Measurements from ENCODE around the gene BAK1. TPM values are rescaled to one million over a fixed set of nuclear protein-coding genes. Genes with fewer than 3 reads are reported as not detected.
"Not testable (repeated sequence)": the region's sequence is repeated elsewhere in the genome, so short reads cannot be mapped to it uniquely, and the experiment has no call there.

The BAK1 gene
- total RNA-seq, 1 experiment from 2014 or later, result 40.0 TPM

DNA sequence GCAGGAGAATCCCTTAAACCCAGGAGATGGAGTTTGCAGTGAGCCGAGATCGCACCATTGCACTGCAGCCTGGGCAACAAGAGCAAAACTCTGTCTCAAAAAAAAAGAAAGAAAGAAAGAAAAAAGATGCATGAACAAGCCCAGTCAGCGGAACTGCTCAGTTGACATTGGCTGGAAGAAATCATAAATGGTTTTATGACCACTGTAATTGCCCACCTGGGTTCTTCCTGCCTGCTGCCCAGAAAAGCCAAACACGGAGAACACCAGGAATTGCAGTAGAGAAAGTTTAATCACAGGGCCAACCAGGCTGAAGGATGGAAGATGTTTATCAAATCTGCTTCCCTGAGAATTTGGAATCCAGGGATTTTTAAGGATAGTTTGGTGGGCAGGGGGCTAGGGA is 22.7 kb downstream of the BAK1 start:
- no peak overlapping the region for H2AK5ac ChIP-seq (ENCODE audit: insufficient read length, low read length)
- H3K79me1 ChIP-seq (ENCODE audit: insufficient read depth, low read depth, low read length, poor library complexity, severe bottlenecking), result no peaks in the 10 kb centered on the region
- Mint-ChIP-seq H3K27ac (no peak overlapping the region), H3K9me3 (peaks cover 10 to 12% of the 10 kb centered on the region in 2 experiments; a peak in 4 of 5 replicates), H3K36me3 (ENCODE audit: insufficient read depth in 1 of 3, low read depth in 3 of 3) (peaks cover 0 to 4% (median 0%) of the 10 kb centered on the region in 3 experiments; a peak in 2 of 7 replicates), H3K4me1 (no peaks in the 10 kb centered on the region), H3K4me3 (no peak overlapping the region), H3K27me3 (ENCODE audit: low read depth) (peaks cover 3% of the 10 kb centered on the region; the same call in 1 of the 2 replicates)
- no peaks in the 10 kb centered on the region for H3K23me2 ChIP-seq (ENCODE audit: insufficient read length, low read depth, low read length, poor library complexity, severe bottlenecking)
- H2BK12ac ChIP-seq (ENCODE audit: insufficient read length, low read depth, low read length), result no peak overlapping the region
- no peak overlapping the region for H4K91ac ChIP-seq (ENCODE audit: insufficient read length, low read depth, low read length)
- no peak overlapping the region for H3K4me2 ChIP-seq (ENCODE audit: insufficient read depth, insufficient read length, low read length)
- H3K18ac ChIP-seq (ENCODE audit: insufficient read length, low read depth, low read length), result no peak overlapping the region
- H3K27ac ChIP-seq (ENCODE audit: insufficient read length, low read depth, low read length), result no peak overlapping the region
- no peak overlapping the region for H3K23ac ChIP-seq (ENCODE audit: insufficient read length, low read depth, low read length)
- no peak overlapping the region for H3T11ph ChIP-seq (ENCODE audit: low read length)
- H2BK15ac ChIP-seq (ENCODE audit: low read depth, low read length), result no peak overlapping the region
- no peak overlapping the region for H3K56ac ChIP-seq (ENCODE audit: insufficient read length, low read depth, low read length)
- no peak for DNase-seq
- H3K9ac ChIP-seq (ENCODE audit: extremely low read depth, insufficient read length, low read length), result no peak overlapping the region
- H4K5ac ChIP-seq (ENCODE audit: insufficient read length, low read depth, low read length), result no peak overlapping the region
- no peaks in the 10 kb centered on the region for H3K27me3 ChIP-seq (ENCODE audit: insufficient read depth, low read length)
- TF ChIP-seq CTCF (conservative IDR thresholded peaks at IDR 0.05), result no peak
- H4K8ac ChIP-seq (replicated peaks; ENCODE audit: insufficient read length, low read depth, low read length), result no peak overlapping the region
- H3K9me3 ChIP-seq (ENCODE audit: control insufficient read depth, low read depth, low read length), result no peaks in the 10 kb centered on the region
- H4K20me1 ChIP-seq (ENCODE audit: control insufficient read depth, insufficient read depth, insufficient read length), result no peaks in the 10 kb centered on the region
- H2BK120ac ChIP-seq (ENCODE audit: low read depth, low read length, poor library complexity, severe bottlenecking), result no peak overlapping the region
- H3K4me1 ChIP-seq (ENCODE audit: insufficient read depth, low read length), result no peaks in the 10 kb centered on the region
- H3K4ac ChIP-seq (ENCODE audit: low read depth, low read length), result no peak overlapping the region
- H2BK20ac ChIP-seq (ENCODE audit: low read depth, low read length, poor library complexity, severe bottlenecking), result no peak overlapping the region
- H2BK5ac ChIP-seq (ENCODE audit: insufficient read length, low read length), result no peak overlapping the region
- no peaks in the 10 kb centered on the region for H3K79me2 ChIP-seq (ENCODE audit: insufficient read depth, low read length)
- H3K14ac ChIP-seq (ENCODE audit: insufficient read depth, low read length), result no peak overlapping the region
- WGBS (ENCODE audit: extremely low coverage, insufficient read length, low lambda C conversion rate), result no CpG with 5 or more reads among the region's 4 CpGs
- no peak overlapping the region for H2AFZ ChIP-seq (ENCODE audit: low read length)

DNA sequence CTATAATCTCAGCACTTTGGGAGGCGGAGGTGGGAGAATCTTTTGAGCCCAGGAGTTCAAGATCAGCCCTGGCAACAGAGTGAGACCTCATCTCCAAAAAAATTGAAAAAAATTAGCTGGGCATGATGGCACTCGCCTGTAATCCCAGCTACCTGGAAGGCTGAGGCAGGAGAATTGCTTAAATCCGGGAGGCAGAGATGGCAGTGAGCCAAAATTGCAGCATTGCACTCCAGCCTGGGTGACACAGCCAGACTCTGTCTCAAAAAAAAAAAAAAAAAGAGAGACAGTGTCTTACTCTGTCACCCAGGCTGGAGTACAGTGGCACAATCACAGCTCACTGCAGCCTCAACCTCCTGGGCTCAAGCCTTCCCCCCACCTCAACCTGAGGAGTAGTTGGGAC is 27.2 kb downstream of the BAK1 start:
- not testable (repeated sequence) for H2BK5ac ChIP-seq (ENCODE audit: insufficient read length, low read length); H3K4me2 ChIP-seq (ENCODE audit: insufficient read depth, insufficient read length, low read length); H3K27ac Mint-ChIP-seq; H3K9me3 ChIP-seq (ENCODE audit: control insufficient read depth, low read depth, low read length); H3K4ac ChIP-seq (ENCODE audit: low read depth, low read length); H3K27me3 ChIP-seq (ENCODE audit: insufficient read depth, low read length); H3K18ac ChIP-seq (ENCODE audit: insufficient read length, low read depth, low read length); H4K8ac ChIP-seq (replicated peaks; ENCODE audit: insufficient read length, low read depth, low read length); H3K23ac ChIP-seq (ENCODE audit: insufficient read length, low read depth, low read length); H3K36me3 Mint-ChIP-seq (ENCODE audit: insufficient read depth in 1 of 3, low read depth in 3 of 3); H2AFZ ChIP-seq (ENCODE audit: low read length); H3K14ac ChIP-seq (ENCODE audit: insufficient read depth, low read length); H4K91ac ChIP-seq (ENCODE audit: insufficient read length, low read depth, low read length); H3K56ac ChIP-seq (ENCODE audit: insufficient read length, low read depth, low read length); H2BK20ac ChIP-seq (ENCODE audit: low read depth, low read length, poor library complexity, severe bottlenecking); H3T11ph ChIP-seq (ENCODE audit: low read length); H3K23me2 ChIP-seq (ENCODE audit: insufficient read length, low read depth, low read length, poor library complexity, severe bottlenecking); H2BK120ac ChIP-seq (ENCODE audit: low read depth, low read length, poor library complexity, severe bottlenecking); H3K4me1 ChIP-seq (ENCODE audit: insufficient read depth, low read length); H3K27ac ChIP-seq (ENCODE audit: insufficient read length, low read depth, low read length); H2AK5ac ChIP-seq (ENCODE audit: insufficient read length, low read length); H3K79me1 ChIP-seq (ENCODE audit: insufficient read depth, low read depth, low read length, poor library complexity, severe bottlenecking); H3K9ac ChIP-seq (ENCODE audit: extremely low read depth, insufficient read length, low read length); H3K27me3 Mint-ChIP-seq (ENCODE audit: low read depth); H4K20me1 ChIP-seq (ENCODE audit: control insufficient read depth, insufficient read depth, insufficient read length); H3K79me2 ChIP-seq (ENCODE audit: insufficient read depth, low read length); H2BK12ac ChIP-seq (ENCODE audit: insufficient read length, low read depth, low read length); H2BK15ac ChIP-seq (ENCODE audit: low read depth, low read length); H4K5ac ChIP-seq (ENCODE audit: insufficient read length, low read depth, low read length); H3K4me3 Mint-ChIP-seq; DNase-seq
- H3K9me3 Mint-ChIP-seq, result peaks cover 7 to 11% of the 10 kb centered on the region in 2 experiments; a peak in 4 of 5 replicates
- no CpG with 5 or more reads among the region's 3 CpGs for WGBS (ENCODE audit: extremely low coverage, insufficient read length, low lambda C conversion rate)
- peaks cover 5 to 12% of the 10 kb centered on the region in 2 experiments; a peak in 3 of 4 replicates for H3K4me1 Mint-ChIP-seq
